ENCODE results near the gene ART3. TPM values are rescaled to one million over a fixed set of nuclear protein-coding genes. Genes with fewer than 3 reads are reported as not detected.

The ART3 gene
- total and polyA plus RNA-seq, 2 of the 8 experiments (the other 6 are each of a cell fraction or from before 2014, with no cell fraction given), result 0.21 to 0.63 TPM

- Histone ChIP-seq H4K91ac (replicated peaks; ENCODE audit: insufficient read length, low read length) (no peak overlapping the region), H2BK5ac (ENCODE audit: low read depth, low read length) (no peak overlapping the region), H2BK120ac (replicated peaks; ENCODE audit: low read depth, low read length) (no peak overlapping the region), H4K20me1 (replicated peaks in 1 of 2; ENCODE audit: control insufficient read depth in 1 of 2, insufficient read depth in 2 of 2, low read length in 2 of 2) (no peaks in the 10 kb centered on the region), H3K4me1 (replicated peaks in 1 of 4; ENCODE audit: control insufficient read depth in 3 of 4, insufficient read depth in 4 of 4, low read length in 3 of 4) (no peaks in the 10 kb centered on the region), H3K4me3 (ENCODE audit: extremely low read depth in 1 of 4, insufficient read depth in 2 of 4, low read depth in 3 of 4, low read length in 4 of 4) (no peak overlapping the region), H2AFZ (ENCODE audit: low read length) (no peak overlapping the region), H3K36me3 (ENCODE audit: control insufficient read depth in 2 of 4, insufficient read depth in 4 of 4, low read length in 3 of 4) (no peaks in the 10 kb centered on the region), H3K79me1 (ENCODE audit: low read depth, low read length) (no peaks in the 10 kb centered on the region), H3K9ac (replicated peaks in 1 of 4; ENCODE audit: extremely low read depth in 1 of 4, low read depth in 3 of 4, low read length in 3 of 4) (no peak overlapping the region), H2BK15ac (ENCODE audit: low read length) (no peak overlapping the region), H3K27ac (ENCODE audit: low read depth, low read length) (no peak overlapping the region), H3K23ac (ENCODE audit: insufficient read length) (no peak overlapping the region), H3K4ac (replicated peaks; ENCODE audit: insufficient read length, low read depth, low read length) (no peak overlapping the region), H3K9me3 (ENCODE audit: insufficient read depth in 2 of 2, low read depth in 1 of 2, low read length in 1 of 2) (0 out of 4 replicates have a peak, but pooled peaks cover 0 to 2% of the 10 kb centered on the region in 2 experiments), H3K79me2 (ENCODE audit: control insufficient read depth in 1 of 2, insufficient read depth in 2 of 2, low read length in 2 of 2) (no peaks in the 10 kb centered on the region), H3K56ac (replicated peaks; ENCODE audit: insufficient read length, low read depth, low read length) (no peak overlapping the region), H2BK20ac (ENCODE audit: low read length) (no peak overlapping the region), H3K4me2 (ENCODE audit: insufficient read depth in 1 of 2, low read depth in 2 of 2, low read length in 2 of 2) (no peak overlapping the region), H4K8ac (ENCODE audit: extremely low read depth, insufficient read depth, low read length) (no peak overlapping the region), H2AK5ac (ENCODE audit: low read depth, low read length) (no peak overlapping the region), H3K23me2 (ENCODE audit: low read depth, low read length) (no peaks in the 10 kb centered on the region), H3K27me3 (replicated peaks in 1 of 4; ENCODE audit: control insufficient read depth in 3 of 4, extremely low read depth in 1 of 4, insufficient read depth in 3 of 4, low read length in 3 of 4) (no peaks in the 10 kb centered on the region), H2BK12ac (ENCODE audit: low read depth, low read length) (no peak overlapping the region), H4K5ac (ENCODE audit: insufficient read length, low read depth, low read length) (no peak overlapping the region), H3K14ac (ENCODE audit: insufficient read length) (no peak overlapping the region), H3K18ac (ENCODE audit: extremely low read depth, low read length) (no peak overlapping the region)
- CTCF ChIA-PET (ENCODE audit: partially characterized antibody), result interaction anchor here (1.0 to 6.7 kb wide), 4 partner anchors 15 to 195 kb away, joined by 3 to 89 read pairs (median 8); no protein-coding TSS in a partner anchor
- no peak for FAIRE-seq
- no peak for DNase-seq (ENCODE audit: low read depth in 1 of 2, low spot score in 2 of 2)
- POLR2A ChIA-PET (ENCODE audit: partially characterized antibody), result no interaction called here
- 93% methylated on average over 7 of the region's 7 CpGs; no CpG with 5 or more reads in 1 of the 2 experiments for WGBS, 2 experiments (ENCODE audit: extremely low coverage in 1 of 2, insufficient coverage in 1 of 2, insufficient read length in 1 of 2, insufficient replicate concordance in 2 of 2, low coverage in 1 of 2, low lambda C conversion rate in 2 of 2, missing lambda C conversion rate in 1 of 2)
- TF ChIP-seq TAF1 (IDR thresholded peaks at IDR 0.05; ENCODE audit: low read depth, low read length) (no peak), ASH2L (IDR thresholded peaks at IDR 0.05; ENCODE audit: low read length) (no peak), SUZ12 (IDR thresholded peaks at IDR 0.05; ENCODE audit: low read length) (no peak), ATF3 (IDR thresholded peaks at IDR 0.05; ENCODE audit: insufficient read depth, low read depth, low read length) (no peak), NANOG (IDR thresholded peaks at IDR 0.05; ENCODE audit: insufficient read depth, low read depth, low read length, poor library complexity, severe bottlenecking) (no peak), KDM5A (IDR thresholded peaks at IDR 0.05; ENCODE audit: low read length) (no peak), EZH2 (IDR thresholded peaks at IDR 0.05; ENCODE audit: low read depth, low read length, severe bottlenecking) (no peak), CEBPB (IDR thresholded peaks at IDR 0.05; ENCODE audit: low read depth, low read length) (no peak), SAP30 (IDR thresholded peaks at IDR 0.05; ENCODE audit: insufficient read depth, insufficient replicate concordance, low read length) (no peak), CBX8 (IDR thresholded peaks at IDR 0.05; ENCODE audit: borderline replicate concordance, low read depth, low read length) (no peak), CTBP2 (IDR thresholded peaks at IDR 0.05; ENCODE audit: borderline replicate concordance, insufficient read depth, insufficient read length, low read length) (no peak), GABPA (IDR thresholded peaks at IDR 0.05; ENCODE audit: borderline replicate concordance, insufficient read depth, low read length) (no peak), EP300 (IDR thresholded peaks at IDR 0.05; ENCODE audit: borderline replicate concordance in 1 of 2, low read depth in 2 of 2, low read length in 2 of 2) (no peak)
Observed at GRCh38 chr4:76090241-76090691, 15.8 kb downstream of the ART3 start.
